CD4-positive, alpha-beta T cell (primary cell): ENCODE data around the gene PAPLN. TPM values are rescaled to one million over a fixed set of nuclear protein-coding genes. Genes with fewer than 3 reads are reported as not detected.
A peak's percentile ranks its signal among the peaks of the same experiment; 100 is the strongest.

Experiments used
- ATAC-seq: fragments of 200-7000 bp; cut with Tn5 transposase; one replicate; pipeline ENCODE4 v1.10.0; 2022; ENCODE audit warnings: mild to moderate bottlenecking; ENCODE audit not compliant: poor library complexity
- CTCF ChIA-PET: fragments of 350-600 bp; sonication (Branson Sonifier 250); formaldehyde crosslinking; loops from one replicate; lab custom pipeline; 2021; ENCODE audit warnings: antibody characterized with exemption, inconsistent platforms; lab: Charles Lee
- POLR2A ChIA-PET: fragments of 350-600 bp; sonication (Branson Sonifier 250); formaldehyde crosslinking; loops from one replicate; lab custom pipeline; 2021; ENCODE audit warnings: antibody characterized with exemption, inconsistent platforms; lab: Charles Lee
- DNase-seq, 14 experiments: peaks; one replicate each; pipeline ENCODE4 v3.0.0-alpha.2; 2013 to 2020; ENCODE audit warnings: mixed read lengths in 2 of 14
- H3K27ac ChIP-seq, 2 donors: one replicate each; pipeline versions ENCODE4 v1.5.1 to v1.7.0; 2013; ENCODE audit warnings: low read length in 2 of 2, low read depth in 1 of 2, mild to moderate bottlenecking in 1 of 2
- H3K27me3 ChIP-seq, 2 experiments: 1 replicate in 1 of 2; 2 replicates in 1 of 2; pipeline versions ENCODE4 v1.6.1 to v1.7.0; 2013; ENCODE audit warnings: low read length in 2 of 2, control low read depth in 1 of 2, mild to moderate bottlenecking in 1 of 2, moderate library complexity in 1 of 2; ENCODE audit not compliant: insufficient read depth in 2 of 2, control insufficient read depth in 1 of 2
- H3K36me3 ChIP-seq: one replicate; pipeline ENCODE4 v1.6.1; 2013; ENCODE audit warnings: low read length, control low read depth; ENCODE audit not compliant: insufficient read depth
- H3K4me1 ChIP-seq: one replicate; pipeline ENCODE4 v1.6.1; 2013; ENCODE audit warnings: low read length, control low read depth; ENCODE audit not compliant: insufficient read depth
- H3K4me3 ChIP-seq: one replicate; pipeline ENCODE4 v1.5.1; 2013; ENCODE audit warnings: mild to moderate bottlenecking, low read length, moderate library complexity
- H3K9me3 ChIP-seq, 2 experiments: 1 replicate in 1 of 2; 2 replicates in 1 of 2; pipeline versions ENCODE4 v1.6.1 to v1.7.0; 2013; ENCODE audit warnings: low read length in 2 of 2, mild to moderate bottlenecking in 2 of 2, control low read depth in 1 of 2, moderate library complexity in 1 of 2; ENCODE audit not compliant: control insufficient read depth in 1 of 2, insufficient read depth in 1 of 2
- H3K27ac Mint-ChIP-seq: one replicate; pipeline ENCODE4 v1.8.0; 2020; ENCODE audit warnings: mixed read lengths
- H3K27me3 Mint-ChIP-seq: one replicate; pipeline ENCODE4 v1.8.0; 2021; ENCODE audit warnings: mixed read lengths
- H3K36me3 Mint-ChIP-seq: one replicate; pipeline ENCODE4 v1.8.0; 2021; ENCODE audit warnings: low read depth, mixed read lengths
- H3K4me1 Mint-ChIP-seq: one replicate; pipeline ENCODE4 v1.8.0; 2021; ENCODE audit warnings: low read depth, mixed read lengths
- H3K4me3 Mint-ChIP-seq: one replicate; pipeline ENCODE4 v1.8.0; 2020; ENCODE audit warnings: mild to moderate bottlenecking, mixed read lengths
- H3K9me3 Mint-ChIP-seq: one replicate; pipeline ENCODE4 v1.8.0; 2020; ENCODE audit warnings: mixed read lengths
- CTCF ChIP-seq: fragments of 200-600 bp; IDR thresholded peaks from one replicate; pipeline ENCODE4 v1.8.0; 2022; ENCODE audit warnings: antibody characterized with exemption, mild to moderate bottlenecking
- intact Hi-C, 2 experiments: fragments of 100-400 bp; cut with DNase I in 1 of 2; cut with micrococcal nuclease in 1 of 2; formaldehyde crosslinking; loops; one replicate each; pipeline versions ENCODE4 v1.15.1 to v1.9.0; 2023 to 2025; cut with DNase I, micrococcal nuclease
- total RNA-seq, 174 experiments: library from RNA in 2 of 174; stranded (reverse) in 2 of 174; gene quantifications; one replicate each; pipeline ENCODE4 v1.2.3 and lab custom pipeline; 2021 to 2026

Gene PAPLN
- total RNA-seq, 2 experiments from 2014 or later = 0.05 to 0.14 TPM

- ChIA-PET POLR2A (interaction anchor here (1.1 kb wide), 1 partner anchor 222 kb away, joined by 3 read pairs; no protein-coding TSS in a partner anchor), CTCF (no interaction called here)
- Mint-ChIP-seq H3K27ac (no peak overlapping the region), H3K4me3 (no peak overlapping the region), H3K4me1 (peaks cover 9% of the 10 kb centered on the region), H3K36me3 (no peaks in the 10 kb centered on the region), H3K9me3 (no peaks in the 10 kb centered on the region), H3K27me3 (peaks cover 77% of the 10 kb centered on the region)
- no peak overlapping the region for H3K4me3 ChIP-seq
- intact Hi-C loops = no loop called here
- peaks cover 35% of the 10 kb centered on the region for H3K4me1 ChIP-seq
- no peak overlapping the region for H3K27ac ChIP-seq
- H3K36me3 ChIP-seq = no peaks in the 10 kb centered on the region
- no peak for ATAC-seq
- TF ChIP-seq CTCF = no peak
- peak in 1 of 14 experiments; percentile 10 for DNase-seq
- peaks cover 0 to 20% of the 10 kb centered on the region in 2 experiments for H3K9me3 ChIP-seq
- H3K27me3 ChIP-seq = peaks cover 60 to 73% of the 10 kb centered on the region in 2 experiments
Observed at GRCh38 chr14:73241481-73242165, 4.3 kb downstream of the PAPLN start.

GRCh38 chr14:73242357-73242901, 5.1 kb downstream of the PAPLN start:
- Histone ChIP-seq H3K36me3 (no peaks in the 10 kb centered on the region), H3K4me1 (peaks cover 37% of the 10 kb centered on the region), H3K9me3 (peaks cover 0 to 20% of the 10 kb centered on the region in 2 experiments), H3K4me3 (no peak overlapping the region), H3K27me3 (peaks cover 55 to 67% of the 10 kb centered on the region in 2 experiments), H3K27ac (no peak overlapping the region)
- H3K27ac Mint-ChIP-seq = no peak overlapping the region
- H3K4me3 Mint-ChIP-seq = no peak overlapping the region
- POLR2A ChIA-PET = interaction anchor here (1.1 kb wide), 1 partner anchor 221 kb away, joined by 3 read pairs; no protein-coding TSS in a partner anchor
- DNase-seq (no peak), ATAC-seq (no peak)
- H3K27me3 Mint-ChIP-seq = peaks cover 76% of the 10 kb centered on the region
- H3K36me3 Mint-ChIP-seq = no peaks in the 10 kb centered on the region
- no peak for TF ChIP-seq CTCF
- no peaks in the 10 kb centered on the region for H3K9me3 Mint-ChIP-seq
- CTCF ChIA-PET = no interaction called here
- intact Hi-C loops = no loop called here
- peaks cover 11% of the 10 kb centered on the region for H3K4me1 Mint-ChIP-seq

DNA sequence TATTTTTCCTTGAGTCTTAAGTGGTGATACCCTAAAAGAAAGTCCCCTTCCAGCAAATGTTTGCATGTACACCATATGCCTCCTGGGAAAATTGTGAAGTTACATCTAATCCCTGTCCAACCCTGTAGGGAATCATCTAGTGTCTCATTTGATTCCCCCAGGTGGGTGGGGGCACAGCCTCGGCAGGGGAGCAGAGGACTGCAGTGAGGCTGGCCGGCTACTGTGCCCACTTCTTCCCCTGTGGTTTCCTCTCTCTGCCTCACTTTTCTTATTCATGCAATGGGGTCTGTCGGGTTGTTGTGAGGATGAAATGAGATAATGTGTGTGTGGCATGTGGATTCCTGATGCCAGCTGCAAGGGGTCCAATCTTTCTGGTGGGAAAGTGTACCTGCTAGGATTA, 6.0 kb downstream of the PAPLN start:
- TF ChIP-seq CTCF = no peak
- H3K27me3 Mint-ChIP-seq = peaks cover 76% of the 10 kb centered on the region
- H3K4me1 Mint-ChIP-seq = peaks cover 13% of the 10 kb centered on the region
- ATAC-seq (no peak), DNase-seq (no peak)
- intact Hi-C loops = no loop called here
- H3K4me1 ChIP-seq = peaks cover 33% of the 10 kb centered on the region
- H3K4me3 ChIP-seq = no peak overlapping the region
- CTCF ChIA-PET = no interaction called here
- H3K9me3 Mint-ChIP-seq = no peaks in the 10 kb centered on the region
- H3K36me3 Mint-ChIP-seq = no peaks in the 10 kb centered on the region
- peaks cover 53 to 58% of the 10 kb centered on the region in 2 experiments for H3K27me3 ChIP-seq
- H3K36me3 ChIP-seq = no peaks in the 10 kb centered on the region
- POLR2A ChIA-PET = no interaction called here
- no peak overlapping the region for H3K27ac Mint-ChIP-seq
- no peak overlapping the region for H3K4me3 Mint-ChIP-seq
- no peak overlapping the region for H3K27ac ChIP-seq
- H3K9me3 ChIP-seq = peaks cover 0 to 17% of the 10 kb centered on the region in 2 experiments
